ENCODE measurements around the gene PPID. TPM values are rescaled to one million over a fixed set of nuclear protein-coding genes. Genes with fewer than 3 reads are reported as not detected.

The PPID gene
- total and polyA plus RNA-seq, 9 of the 15 experiments (the other 6 are each of a cell fraction or from before 2014, with no cell fraction given): 46.5 to 160 (median 98.6) TPM

DNA sequence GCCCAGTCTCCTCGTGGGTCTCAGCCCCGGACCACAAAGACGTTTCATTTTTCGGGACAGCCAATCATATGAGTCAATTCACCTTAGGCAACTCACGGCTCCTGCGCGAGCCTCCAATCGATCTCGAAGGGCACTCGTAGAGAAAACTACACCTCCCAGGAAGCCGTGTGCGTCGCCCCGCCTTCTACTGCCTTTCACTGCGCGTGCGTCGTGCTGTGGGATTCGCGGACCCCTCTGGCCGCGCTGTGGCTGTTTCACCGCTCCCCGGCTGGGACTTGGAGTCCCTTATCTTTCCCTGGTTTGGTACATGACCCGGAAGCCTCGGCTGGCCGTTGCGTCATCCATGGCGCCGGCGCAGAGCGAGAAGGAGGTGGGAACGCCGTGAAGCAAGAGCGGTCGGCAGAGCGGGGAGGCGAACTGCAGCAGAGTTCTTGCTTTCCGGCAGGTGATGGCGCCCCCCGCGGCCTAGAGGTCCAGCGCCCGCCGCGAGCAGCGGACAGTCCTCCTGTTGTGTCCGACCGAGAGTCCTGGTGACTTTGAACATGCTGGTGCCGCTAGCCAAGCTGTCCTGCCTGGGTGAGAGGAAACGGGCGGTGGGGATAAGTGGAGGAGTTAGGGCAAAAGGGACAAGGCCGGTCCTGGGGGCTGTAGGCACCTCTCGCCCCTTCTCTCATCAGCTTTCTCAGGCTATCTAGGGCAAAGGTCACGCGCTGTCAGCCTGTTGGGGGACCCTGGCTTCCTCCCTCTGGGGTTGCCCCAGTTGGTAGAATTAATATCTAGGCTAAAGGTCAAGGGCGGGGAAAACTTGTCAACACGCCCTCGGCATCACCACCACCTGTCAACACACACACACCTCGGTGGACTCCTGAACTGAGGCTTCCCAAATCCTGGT is 51.0 kb downstream of the PPID start, which contains the start of gene ETFDH (continued):
- TF ChIP-seq, protein P1, sequence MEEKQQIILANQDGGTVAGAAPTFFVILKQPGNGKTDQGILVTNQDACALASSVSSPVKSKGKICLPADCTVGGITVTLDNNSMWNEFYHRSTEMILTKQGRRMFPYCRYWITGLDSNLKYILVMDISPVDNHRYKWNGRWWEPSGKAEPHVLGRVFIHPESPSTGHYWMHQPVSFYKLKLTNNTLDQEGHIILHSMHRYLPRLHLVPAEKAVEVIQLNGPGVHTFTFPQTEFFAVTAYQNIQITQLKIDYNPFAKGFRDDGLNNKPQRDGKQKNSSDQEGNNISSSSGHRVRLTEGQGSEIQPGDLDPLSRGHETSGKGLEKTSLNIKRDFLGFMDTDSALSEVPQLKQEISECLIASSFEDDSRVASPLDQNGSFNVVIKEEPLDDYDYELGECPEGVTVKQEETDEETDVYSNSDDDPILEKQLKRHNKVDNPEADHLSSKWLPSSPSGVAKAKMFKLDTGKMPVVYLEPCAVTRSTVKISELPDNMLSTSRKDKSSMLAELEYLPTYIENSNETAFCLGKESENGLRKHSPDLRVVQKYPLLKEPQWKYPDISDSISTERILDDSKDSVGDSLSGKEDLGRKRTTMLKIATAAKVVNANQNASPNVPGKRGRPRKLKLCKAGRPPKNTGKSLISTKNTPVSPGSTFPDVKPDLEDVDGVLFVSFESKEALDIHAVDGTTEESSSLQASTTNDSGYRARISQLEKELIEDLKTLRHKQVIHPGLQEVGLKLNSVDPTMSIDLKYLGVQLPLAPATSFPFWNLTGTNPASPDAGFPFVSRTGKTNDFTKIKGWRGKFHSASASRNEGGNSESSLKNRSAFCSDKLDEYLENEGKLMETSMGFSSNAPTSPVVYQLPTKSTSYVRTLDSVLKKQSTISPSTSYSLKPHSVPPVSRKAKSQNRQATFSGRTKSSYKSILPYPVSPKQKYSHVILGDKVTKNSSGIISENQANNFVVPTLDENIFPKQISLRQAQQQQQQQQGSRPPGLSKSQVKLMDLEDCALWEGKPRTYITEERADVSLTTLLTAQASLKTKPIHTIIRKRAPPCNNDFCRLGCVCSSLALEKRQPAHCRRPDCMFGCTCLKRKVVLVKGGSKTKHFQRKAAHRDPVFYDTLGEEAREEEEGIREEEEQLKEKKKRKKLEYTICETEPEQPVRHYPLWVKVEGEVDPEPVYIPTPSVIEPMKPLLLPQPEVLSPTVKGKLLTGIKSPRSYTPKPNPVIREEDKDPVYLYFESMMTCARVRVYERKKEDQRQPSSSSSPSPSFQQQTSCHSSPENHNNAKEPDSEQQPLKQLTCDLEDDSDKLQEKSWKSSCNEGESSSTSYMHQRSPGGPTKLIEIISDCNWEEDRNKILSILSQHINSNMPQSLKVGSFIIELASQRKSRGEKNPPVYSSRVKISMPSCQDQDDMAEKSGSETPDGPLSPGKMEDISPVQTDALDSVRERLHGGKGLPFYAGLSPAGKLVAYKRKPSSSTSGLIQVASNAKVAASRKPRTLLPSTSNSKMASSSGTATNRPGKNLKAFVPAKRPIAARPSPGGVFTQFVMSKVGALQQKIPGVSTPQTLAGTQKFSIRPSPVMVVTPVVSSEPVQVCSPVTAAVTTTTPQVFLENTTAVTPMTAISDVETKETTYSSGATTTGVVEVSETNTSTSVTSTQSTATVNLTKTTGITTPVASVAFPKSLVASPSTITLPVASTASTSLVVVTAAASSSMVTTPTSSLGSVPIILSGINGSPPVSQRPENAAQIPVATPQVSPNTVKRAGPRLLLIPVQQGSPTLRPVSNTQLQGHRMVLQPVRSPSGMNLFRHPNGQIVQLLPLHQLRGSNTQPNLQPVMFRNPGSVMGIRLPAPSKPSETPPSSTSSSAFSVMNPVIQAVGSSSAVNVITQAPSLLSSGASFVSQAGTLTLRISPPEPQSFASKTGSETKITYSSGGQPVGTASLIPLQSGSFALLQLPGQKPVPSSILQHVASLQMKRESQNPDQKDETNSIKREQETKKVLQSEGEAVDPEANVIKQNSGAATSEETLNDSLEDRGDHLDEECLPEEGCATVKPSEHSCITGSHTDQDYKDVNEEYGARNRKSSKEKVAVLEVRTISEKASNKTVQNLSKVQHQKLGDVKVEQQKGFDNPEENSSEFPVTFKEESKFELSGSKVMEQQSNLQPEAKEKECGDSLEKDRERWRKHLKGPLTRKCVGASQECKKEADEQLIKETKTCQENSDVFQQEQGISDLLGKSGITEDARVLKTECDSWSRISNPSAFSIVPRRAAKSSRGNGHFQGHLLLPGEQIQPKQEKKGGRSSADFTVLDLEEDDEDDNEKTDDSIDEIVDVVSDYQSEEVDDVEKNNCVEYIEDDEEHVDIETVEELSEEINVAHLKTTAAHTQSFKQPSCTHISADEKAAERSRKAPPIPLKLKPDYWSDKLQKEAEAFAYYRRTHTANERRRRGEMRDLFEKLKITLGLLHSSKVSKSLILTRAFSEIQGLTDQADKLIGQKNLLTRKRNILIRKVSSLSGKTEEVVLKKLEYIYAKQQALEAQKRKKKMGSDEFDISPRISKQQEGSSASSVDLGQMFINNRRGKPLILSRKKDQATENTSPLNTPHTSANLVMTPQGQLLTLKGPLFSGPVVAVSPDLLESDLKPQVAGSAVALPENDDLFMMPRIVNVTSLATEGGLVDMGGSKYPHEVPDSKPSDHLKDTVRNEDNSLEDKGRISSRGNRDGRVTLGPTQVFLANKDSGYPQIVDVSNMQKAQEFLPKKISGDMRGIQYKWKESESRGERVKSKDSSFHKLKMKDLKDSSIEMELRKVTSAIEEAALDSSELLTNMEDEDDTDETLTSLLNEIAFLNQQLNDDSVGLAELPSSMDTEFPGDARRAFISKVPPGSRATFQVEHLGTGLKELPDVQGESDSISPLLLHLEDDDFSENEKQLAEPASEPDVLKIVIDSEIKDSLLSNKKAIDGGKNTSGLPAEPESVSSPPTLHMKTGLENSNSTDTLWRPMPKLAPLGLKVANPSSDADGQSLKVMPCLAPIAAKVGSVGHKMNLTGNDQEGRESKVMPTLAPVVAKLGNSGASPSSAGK (IDR thresholded peaks at IDR 0.05): peak; percentile 69
- TF ChIP-seq MTA3 (IDR thresholded peaks at IDR 0.05; ENCODE audit: borderline replicate concordance): peak; percentile 68; the same call in 1 of the 2 replicates
- TF ChIP-seq, protein P2, sequence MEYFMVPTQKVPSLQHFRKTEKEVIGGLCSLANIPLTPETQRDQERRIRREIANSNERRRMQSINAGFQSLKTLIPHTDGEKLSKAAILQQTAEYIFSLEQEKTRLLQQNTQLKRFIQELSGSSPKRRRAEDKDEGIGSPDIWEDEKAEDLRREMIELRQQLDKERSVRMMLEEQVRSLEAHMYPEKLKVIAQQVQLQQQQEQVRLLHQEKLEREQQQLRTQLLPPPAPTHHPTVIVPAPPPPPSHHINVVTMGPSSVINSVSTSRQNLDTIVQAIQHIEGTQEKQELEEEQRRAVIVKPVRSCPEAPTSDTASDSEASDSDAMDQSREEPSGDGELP (CRISPR knock-in tag; IDR thresholded peaks at IDR 0.05; ENCODE audit: borderline replicate concordance): peak; percentile 93
- no peak for TF ChIP-seq SMAD2 (IDR thresholded peaks at IDR 0.05; ENCODE audit: low read depth, low read length)
- TF ChIP-seq LCOR (CRISPR knock-in tag; IDR thresholded peaks at IDR 0.05): peak; percentile 98
- TF ChIP-seq, protein P3, sequence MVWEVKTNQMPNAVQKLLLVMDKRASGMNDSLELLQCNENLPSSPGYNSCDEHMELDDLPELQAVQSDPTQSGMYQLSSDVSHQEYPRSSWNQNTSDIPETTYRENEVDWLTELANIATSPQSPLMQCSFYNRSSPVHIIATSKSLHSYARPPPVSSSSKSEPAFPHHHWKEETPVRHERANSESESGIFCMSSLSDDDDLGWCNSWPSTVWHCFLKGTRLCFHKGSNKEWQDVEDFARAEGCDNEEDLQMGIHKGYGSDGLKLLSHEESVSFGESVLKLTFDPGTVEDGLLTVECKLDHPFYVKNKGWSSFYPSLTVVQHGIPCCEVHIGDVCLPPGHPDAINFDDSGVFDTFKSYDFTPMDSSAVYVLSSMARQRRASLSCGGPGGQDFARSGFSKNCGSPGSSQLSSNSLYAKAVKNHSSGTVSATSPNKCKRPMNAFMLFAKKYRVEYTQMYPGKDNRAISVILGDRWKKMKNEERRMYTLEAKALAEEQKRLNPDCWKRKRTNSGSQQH (CRISPR knock-in tag; IDR thresholded peaks at IDR 0.05): no peak
- TF ChIP-seq MEIS2 (IDR thresholded peaks at IDR 0.05; ENCODE audit: partially characterized antibody): peak; percentile 86
